SK-N-SH (cell line): ENCODE measurements around the gene REC114. TPM values are rescaled to one million over a fixed set of nuclear protein-coding genes. Genes with fewer than 3 reads are reported as not detected.

Experiments used
- CTCF ChIA-PET: fragments of 300-600, 350-600 bp; formaldehyde crosslinking; extraction: SDS; loops from one replicate; lab custom pipeline; 2021; lab: Yijun Ruan, JAX
- POLR2A ChIA-PET: fragments of 350-600 bp; sonication (Branson Sonifier 250); formaldehyde crosslinking; extraction: SDS; loops from one replicate; lab custom pipeline; 2020; ENCODE audit warnings: antibody characterized with exemption, inconsistent platforms; lab: Yijun Ruan, JAX
- DNase-seq: peaks from one replicate; pipeline ENCODE4 v3.0.0; 2012
- H2AFZ ChIP-seq: fragments of 200-600 bp; sonication (generic); 2 replicates; pipeline ENCODE4 v1.8.1; 2016; ENCODE audit warnings: antibody characterized with exemption, mild to moderate bottlenecking, low read depth
- H3F3A ChIP-seq: fragments of 200-600 bp; sonication (generic); replicated peaks from 2 replicates; pipeline ENCODE3; 2016; ENCODE audit warnings: antibody characterized with exemption, mild to moderate bottlenecking; ENCODE audit not compliant: insufficient read depth
- H3K27ac ChIP-seq, 2 experiments: fragments of 200-500 bp in 1 of 2; fragments of 200-600 bp in 1 of 2; sonication (Bioruptor generic) in 1 of 2; sonication (generic), shearing (Covaris generic) in 1 of 2; 2 replicates each; pipeline versions ENCODE4 v1.5.1 to v1.6.1; 2014 to 2016; ENCODE audit warnings: low read depth in 2 of 2, inconsistent platforms in 1 of 2, low read length in 1 of 2, mild to moderate bottlenecking in 1 of 2, mixed read lengths in 1 of 2
- H3K27me3 ChIP-seq: fragments of 200-600 bp; sonication (generic), shearing (Covaris generic); 2 replicates; pipeline ENCODE4 v1.6.1; 2016; ENCODE audit warnings: mixed run types; ENCODE audit not compliant: insufficient read depth
- H3K36me3 ChIP-seq, 2 experiments: fragments of 200-500 bp in 1 of 2; fragments of 200-600 bp in 1 of 2; sonication (Bioruptor generic) in 1 of 2; sonication (generic) in 1 of 2; replicated peaks in 1 of 2; 2 replicates each; pipeline versions ENCODE3 to v1.5.1; 2014 to 2016; ENCODE audit warnings: low read length in 1 of 2, mild to moderate bottlenecking in 1 of 2; ENCODE audit not compliant: insufficient read depth in 2 of 2, control insufficient read depth in 1 of 2
- H3K4me1 ChIP-seq, 2 experiments: fragments of 200-500 bp in 1 of 2; fragments of 200-600 bp in 1 of 2; sonication (Bioruptor generic) in 1 of 2; sonication (generic), shearing (Covaris generic) in 1 of 2; 2 replicates each; pipeline versions ENCODE4 v1.5.1 to v1.6.1; 2014 to 2016; ENCODE audit warnings: low read depth in 1 of 2, low read length in 1 of 2, mixed run types in 1 of 2; ENCODE audit not compliant: insufficient read depth in 2 of 2, control insufficient read depth in 1 of 2
- H3K4me2 ChIP-seq: fragments of 200-600 bp; sonication (generic), shearing (Covaris generic); 2 replicates; pipeline ENCODE4 v1.6.1; 2017; ENCODE audit warnings: mixed run types
- H3K4me3 ChIP-seq, 2 experiments: fragments of 200-500 bp in 1 of 2; fragments of 200-600 bp in 1 of 2; sonication (Bioruptor generic) in 1 of 2; sonication (generic), shearing (Covaris generic) in 1 of 2; 2 replicates each; pipeline versions ENCODE4 v1.5.1 to v1.8.1; 2014 to 2016; ENCODE audit warnings: low read depth in 2 of 2, inconsistent platforms in 1 of 2, low read length in 1 of 2, mild to moderate bottlenecking in 1 of 2, mixed read lengths in 1 of 2, moderate library complexity in 1 of 2
- H3K79me2 ChIP-seq: fragments of 200-600 bp; sonication (generic); 2 replicates; pipeline ENCODE4 v1.8.1; 2017; ENCODE audit warnings: mild to moderate bottlenecking; ENCODE audit not compliant: insufficient read depth
- H3K9ac ChIP-seq: fragments of 200-600 bp; sonication (generic); 2 replicates; pipeline ENCODE4 v1.6.1; 2017; ENCODE audit warnings: mixed run types
- H3K9me2 ChIP-seq: fragments of 200-600 bp; sonication (generic); 2 replicates; pipeline ENCODE4 v1.6.1; 2017; ENCODE audit warnings: mixed run types
- H3K9me3 ChIP-seq: fragments of 200-600 bp; sonication (generic); 2 replicates; pipeline ENCODE4 v1.6.1; 2017; ENCODE audit warnings: mixed run types, mild to moderate bottlenecking, moderate library complexity
- H4K20me1 ChIP-seq: fragments of 200-600 bp; sonication (generic); 2 replicates; pipeline ENCODE4 v1.6.1; 2017; ENCODE audit warnings: mild to moderate bottlenecking, mixed run types; ENCODE audit not compliant: insufficient read depth
- ELF1 ChIP-seq: IDR thresholded peaks from 2 replicates; pipeline ENCODE4 v1.4.0; 2012
- EP300 ChIP-seq, 2 experiments: IDR thresholded peaks; 2 replicates each; pipeline versions ENCODE4 v1.4.0 to v1.6.1; 2012; ENCODE audit warnings: borderline replicate concordance in 1 of 2, low read depth in 1 of 2, low read length in 1 of 2
- JUND ChIP-seq: IDR thresholded peaks from 2 replicates; pipeline ENCODE4 v1.4.0; 2012
- POLR2AphosphoS5 ChIP-seq: IDR thresholded peaks from 2 replicates; pipeline ENCODE4 v1.6.1; 2012; ENCODE audit warnings: low read depth, low read length
- RAD21 ChIP-seq: IDR thresholded peaks from 2 replicates; pipeline ENCODE4 v1.6.1; 2012; ENCODE audit warnings: mild to moderate bottlenecking, low read length
- RCOR1 ChIP-seq: fragments of 150-350 bp; IDR thresholded peaks from 2 replicates; pipeline ENCODE4 v1.6.1; 2017; ENCODE audit warnings: antibody characterized with exemption, low read length
- RFX5 ChIP-seq: IDR thresholded peaks from 2 replicates; pipeline ENCODE4 v1.6.1; 2012; ENCODE audit warnings: mild to moderate bottlenecking, improper control_type of control experiment, low read length
- SIN3A ChIP-seq: IDR thresholded peaks from 2 replicates; pipeline ENCODE4 v1.6.1; 2012; ENCODE audit warnings: low read depth, mild to moderate bottlenecking, low read length, moderate library complexity, borderline replicate concordance
- TAF1 ChIP-seq: IDR thresholded peaks from 2 replicates; pipeline ENCODE4 v1.6.1; 2012; ENCODE audit warnings: low read depth, mild to moderate bottlenecking, low read length, moderate library complexity, borderline replicate concordance
- USF1 ChIP-seq: IDR thresholded peaks from 2 replicates; pipeline ENCODE4 v1.4.0; 2012; ENCODE audit warnings: low read depth, borderline replicate concordance
- USF2 ChIP-seq: fragments of 150-350 bp; IDR thresholded peaks from 2 replicates; pipeline ENCODE4 v1.6.1; 2017; ENCODE audit warnings: antibody characterized with exemption, low read length, low read depth, borderline replicate concordance
- YY1 ChIP-seq: IDR thresholded peaks from 2 replicates; pipeline ENCODE4 v1.4.0; 2012; ENCODE audit warnings: low read depth, mild to moderate bottlenecking
- WGBS: methylation state at CpG from one replicate; pipeline ENCODE4 v1.1.6; 2017; ENCODE audit warnings: low lambda C conversion rate; 5-methylcytosine and 5-hydroxymethylcytosine counted together
- polyA plus RNA-seq, 3 experiments: library from polyadenylated mRNA; depleted of rRNA; stranded (reverse); fragments of >200 nt; gene quantifications; 2 replicates each; pipeline ENCODE4 v1.2.3, GENCODE V29; 2012
- TF ChIP-seq, protein P1 (sequence below): fragments of 200-600 bp; sonication (generic); IDR thresholded peaks from 2 replicates; pipeline ENCODE4 v1.6.1; 2017; ENCODE audit warnings: antibody characterized with exemption, mild to moderate bottlenecking, moderate library complexity
- TF ChIP-seq, protein P2 (sequence below): IDR thresholded peaks from 2 replicates; pipeline ENCODE4 v1.4.0; 2012; ENCODE audit warnings: low read depth
- TF ChIP-seq, protein P3 (sequence below): IDR thresholded peaks from 2 replicates; pipeline ENCODE4 v1.4.0; 2012; ENCODE audit warnings: low read depth, borderline replicate concordance

Gene REC114
- polyA plus RNA-seq, 1 of the 3 experiments (the other 2 are of a cell fraction), result not detected

GRCh38 chr15:73550190-73550589, 107.2 kb downstream of the REC114 start (continued):
- TF ChIP-seq, protein P1, sequence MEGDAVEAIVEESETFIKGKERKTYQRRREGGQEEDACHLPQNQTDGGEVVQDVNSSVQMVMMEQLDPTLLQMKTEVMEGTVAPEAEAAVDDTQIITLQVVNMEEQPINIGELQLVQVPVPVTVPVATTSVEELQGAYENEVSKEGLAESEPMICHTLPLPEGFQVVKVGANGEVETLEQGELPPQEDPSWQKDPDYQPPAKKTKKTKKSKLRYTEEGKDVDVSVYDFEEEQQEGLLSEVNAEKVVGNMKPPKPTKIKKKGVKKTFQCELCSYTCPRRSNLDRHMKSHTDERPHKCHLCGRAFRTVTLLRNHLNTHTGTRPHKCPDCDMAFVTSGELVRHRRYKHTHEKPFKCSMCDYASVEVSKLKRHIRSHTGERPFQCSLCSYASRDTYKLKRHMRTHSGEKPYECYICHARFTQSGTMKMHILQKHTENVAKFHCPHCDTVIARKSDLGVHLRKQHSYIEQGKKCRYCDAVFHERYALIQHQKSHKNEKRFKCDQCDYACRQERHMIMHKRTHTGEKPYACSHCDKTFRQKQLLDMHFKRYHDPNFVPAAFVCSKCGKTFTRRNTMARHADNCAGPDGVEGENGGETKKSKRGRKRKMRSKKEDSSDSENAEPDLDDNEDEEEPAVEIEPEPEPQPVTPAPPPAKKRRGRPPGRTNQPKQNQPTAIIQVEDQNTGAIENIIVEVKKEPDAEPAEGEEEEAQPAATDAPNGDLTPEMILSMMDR, result no peak
- TF ChIP-seq EP300 (IDR thresholded peaks at IDR 0.05; ENCODE audit: borderline replicate concordance in 1 of 2, low read depth in 1 of 2, low read length in 1 of 2), result no peak
- no peak for TF ChIP-seq POLR2AphosphoS5
- TF ChIP-seq SIN3A, result no peak
- no peak for TF ChIP-seq USF1
- TF ChIP-seq ELF1, result no peak

DNA sequence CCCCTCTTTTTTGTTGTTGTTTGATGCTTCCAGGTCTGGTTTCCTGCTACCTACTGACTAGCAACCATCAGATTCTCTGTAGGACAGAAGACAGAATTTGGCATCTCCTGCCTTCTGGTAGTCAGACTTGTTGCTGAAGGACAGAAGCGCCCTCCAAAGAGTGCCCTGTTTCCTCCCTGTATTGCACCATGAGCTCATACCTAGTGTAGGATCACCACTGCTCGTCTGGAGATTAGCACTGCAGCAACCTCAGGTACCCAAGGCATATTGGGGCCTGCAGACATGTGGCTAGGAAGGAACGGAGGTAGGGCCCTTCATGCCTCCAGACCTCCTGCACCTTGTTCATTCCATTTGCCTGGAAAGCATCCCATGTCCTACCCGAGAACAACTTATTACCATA, 112.1 kb downstream of the REC114 start:
- Histone ChIP-seq H3K36me3 (peaks cover 38 to 55% of the 10 kb centered on the region in 2 experiments), H3K4me1 (no peaks in the 10 kb centered on the region), H2AFZ (no peak overlapping the region), H3K27me3 (no peaks in the 10 kb centered on the region), H4K20me1 (no peaks in the 10 kb centered on the region), H3K4me3 (no peak overlapping the region), H3K9me2 (no peaks in the 10 kb centered on the region), H3F3A (no peaks in the 10 kb centered on the region), H3K79me2 (peaks cover 1% of the 10 kb centered on the region; the same call in 1 of the 2 replicates), H3K9ac (no peak overlapping the region), H3K27ac (no peak overlapping the region), H3K4me2 (no peak overlapping the region), H3K9me3 (no peaks in the 10 kb centered on the region)
- TF ChIP-seq, protein P2, sequence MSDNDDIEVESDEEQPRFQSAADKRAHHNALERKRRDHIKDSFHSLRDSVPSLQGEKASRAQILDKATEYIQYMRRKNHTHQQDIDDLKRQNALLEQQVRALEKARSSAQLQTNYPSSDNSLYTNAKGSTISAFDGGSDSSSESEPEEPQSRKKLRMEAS, result no peak
- TF ChIP-seq TAF1 (no peak), RFX5 (no peak), RAD21 (no peak), RCOR1 (no peak), JUND (no peak), YY1 (no peak), USF2 (no peak)
- TF ChIP-seq, protein P1, result no peak
- TF ChIP-seq, protein P3, sequence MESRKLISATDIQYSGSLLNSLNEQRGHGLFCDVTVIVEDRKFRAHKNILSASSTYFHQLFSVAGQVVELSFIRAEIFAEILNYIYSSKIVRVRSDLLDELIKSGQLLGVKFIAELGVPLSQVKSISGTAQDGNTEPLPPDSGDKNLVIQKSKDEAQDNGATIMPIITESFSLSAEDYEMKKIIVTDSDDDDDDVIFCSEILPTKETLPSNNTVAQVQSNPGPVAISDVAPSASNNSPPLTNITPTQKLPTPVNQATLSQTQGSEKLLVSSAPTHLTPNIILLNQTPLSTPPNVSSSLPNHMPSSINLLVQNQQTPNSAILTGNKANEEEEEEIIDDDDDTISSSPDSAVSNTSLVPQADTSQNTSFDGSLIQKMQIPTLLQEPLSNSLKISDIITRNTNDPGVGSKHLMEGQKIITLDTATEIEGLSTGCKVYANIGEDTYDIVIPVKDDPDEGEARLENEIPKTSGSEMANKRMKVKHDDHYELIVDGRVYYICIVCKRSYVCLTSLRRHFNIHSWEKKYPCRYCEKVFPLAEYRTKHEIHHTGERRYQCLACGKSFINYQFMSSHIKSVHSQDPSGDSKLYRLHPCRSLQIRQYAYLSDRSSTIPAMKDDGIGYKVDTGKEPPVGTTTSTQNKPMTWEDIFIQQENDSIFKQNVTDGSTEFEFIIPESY, result no peak
- ChIA-PET POLR2A (no interaction called here), CTCF (interaction anchor here (1.1 to 1.3 kb wide), 2 partner anchors 82 to 145 kb away, joined by 3 to 4 read pairs; no protein-coding TSS in a partner anchor)
- WGBS, result 96% methylated on average over 4 of the region's 4 CpGs
- DNase-seq, result no peak
